ENCODE results near the gene CDX2.

The CDX2 gene

DNA sequence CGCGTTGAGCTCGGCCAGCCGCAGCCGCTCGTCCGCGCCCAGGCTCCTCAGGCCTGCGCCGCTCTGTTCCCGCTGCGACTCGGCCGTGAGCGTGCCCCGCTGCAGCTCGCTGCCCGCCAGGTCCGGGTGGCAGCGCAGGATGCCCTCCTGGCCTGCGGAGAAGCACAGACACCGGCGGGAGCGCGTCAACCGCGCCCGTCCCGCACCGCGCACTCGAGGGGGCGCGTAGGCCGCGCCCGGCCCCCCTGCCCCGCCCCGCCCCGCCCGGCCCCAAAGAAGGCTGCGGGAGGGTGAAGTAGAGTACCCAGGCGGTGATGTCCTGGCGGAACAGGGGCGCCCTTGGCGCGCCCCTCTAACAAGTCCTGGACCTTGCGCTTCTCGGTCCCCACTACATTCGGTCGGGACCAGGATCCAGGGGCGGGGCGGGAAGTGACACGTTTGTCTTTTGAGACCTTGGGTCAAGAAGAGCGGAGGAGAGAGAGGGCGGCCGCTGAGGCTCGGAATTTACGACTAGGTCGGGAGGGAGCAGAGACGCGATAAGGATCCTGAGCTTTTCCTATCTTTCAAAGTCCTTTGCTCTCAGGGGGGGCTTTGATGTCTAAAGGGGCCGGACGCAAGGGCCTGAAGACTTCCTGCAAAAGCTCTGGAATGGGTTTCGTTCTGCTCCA is 9.3 kb upstream of the CDX2 start:
- no peak for DNase-seq

DNA sequence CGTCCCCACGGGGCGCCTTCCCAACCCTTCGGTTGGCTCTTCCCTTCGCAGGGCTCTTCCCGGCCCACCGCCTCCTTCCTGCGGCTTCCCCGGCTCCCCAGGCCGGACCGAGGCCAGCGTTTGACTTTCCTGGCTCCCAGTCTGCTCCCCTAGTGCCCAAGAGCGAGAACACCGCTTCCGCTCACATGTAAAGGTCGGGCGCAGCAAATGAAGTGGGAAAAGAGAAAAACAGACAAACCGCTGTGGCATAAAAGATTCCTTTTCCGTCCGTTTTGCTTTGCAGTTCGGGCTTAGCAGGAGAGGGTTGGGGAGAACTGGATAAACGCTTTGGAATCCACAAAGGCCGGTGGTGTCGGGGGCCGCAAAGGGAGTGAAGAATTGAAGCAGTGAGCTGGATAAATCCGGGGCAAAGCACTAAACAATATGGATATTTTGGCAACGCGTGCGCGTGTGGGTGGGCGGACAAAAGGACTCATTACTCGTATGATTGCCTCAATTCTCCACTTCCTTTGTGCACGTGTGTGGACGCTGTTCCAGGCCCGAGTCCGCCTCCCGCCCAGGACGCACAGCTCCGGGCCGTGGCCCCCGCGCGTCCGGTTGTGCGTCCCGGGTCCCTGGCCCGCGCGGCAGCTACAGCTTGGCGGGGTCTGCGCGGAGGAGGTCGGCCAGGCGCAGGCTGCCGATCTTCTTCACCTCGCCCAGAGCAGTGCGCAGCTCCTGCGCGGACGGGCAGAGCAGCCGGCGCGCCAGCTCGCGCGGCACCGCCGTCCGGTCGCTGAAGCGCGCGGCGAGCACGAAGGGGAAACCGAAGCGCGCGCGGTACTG is 8.6 kb upstream of the CDX2 start:
- no peak for DNase-seq

DNA sequence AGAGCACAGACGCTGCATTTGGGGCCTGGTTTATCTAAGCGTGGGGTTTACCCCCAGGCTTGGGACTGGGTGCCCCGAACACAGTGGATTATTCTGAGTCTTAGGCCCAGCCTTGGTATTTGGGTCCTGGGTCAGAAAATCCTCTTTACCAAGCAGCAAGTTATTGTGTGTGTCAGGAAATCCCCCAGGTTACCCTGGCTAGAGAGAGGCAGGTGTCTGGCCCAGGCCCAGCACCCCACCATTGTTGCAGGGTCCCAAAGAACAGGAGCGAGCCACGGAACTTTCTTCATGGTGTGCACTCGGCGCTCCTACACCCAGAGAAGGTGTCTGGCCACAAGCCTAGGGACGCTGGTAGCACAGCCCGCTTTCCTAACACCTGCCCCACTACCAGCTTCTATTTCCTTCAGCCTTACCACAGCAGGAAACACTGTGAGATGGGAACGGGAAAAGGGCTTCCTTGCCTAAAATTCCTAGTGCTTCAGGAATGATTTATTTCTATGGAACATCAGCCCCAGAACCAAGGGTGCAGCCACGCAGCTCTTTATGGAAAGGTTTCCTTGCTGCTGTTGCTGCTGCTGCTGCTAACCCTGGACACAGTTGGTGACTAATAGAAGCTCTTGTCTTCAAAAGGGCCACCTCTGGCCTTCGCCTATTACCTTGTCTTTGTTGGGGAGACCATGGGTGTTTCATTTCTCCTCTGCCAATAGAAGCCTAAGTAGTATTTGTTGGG is 7.4 kb upstream of the CDX2 start:
- no peak for DNase-seq

DNA sequence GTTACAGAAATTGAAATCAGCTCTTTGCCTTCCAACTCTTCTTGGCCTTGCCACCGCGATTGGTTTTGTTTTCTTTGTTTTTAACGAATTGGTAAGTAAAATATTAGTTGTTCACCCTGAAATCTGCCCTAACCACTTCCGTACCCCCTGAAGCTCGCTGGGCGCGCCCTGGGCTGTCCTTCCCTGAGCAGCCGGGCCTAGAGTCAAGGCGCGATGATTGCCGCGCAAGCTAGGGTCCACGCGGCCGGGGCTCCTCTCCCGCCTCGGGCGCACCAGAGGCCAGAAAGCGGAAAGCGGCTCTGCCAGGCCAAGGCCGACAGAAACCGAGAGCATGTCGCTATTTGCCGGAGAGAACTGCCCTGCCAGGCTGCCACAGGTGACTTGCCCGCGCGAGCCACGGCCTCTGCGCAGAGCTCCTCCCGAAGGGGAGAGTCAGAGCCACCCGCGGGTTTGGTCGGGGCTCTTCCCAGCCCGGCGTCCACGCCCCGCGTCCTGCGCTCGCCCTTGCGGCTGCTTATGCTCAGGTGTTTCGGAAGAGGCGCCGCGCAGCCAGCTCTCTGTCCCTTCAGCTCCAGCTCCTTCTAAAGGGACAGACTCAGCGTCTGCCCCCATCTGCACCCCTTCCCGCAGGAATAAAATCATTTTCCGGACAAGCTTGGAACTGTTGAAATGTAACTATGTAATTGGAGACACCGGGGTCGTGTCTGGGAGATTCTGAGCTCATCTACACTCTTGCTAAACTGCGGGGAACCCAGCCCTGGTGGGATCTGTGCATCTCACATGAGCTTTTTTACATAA is 6.6 kb upstream of the CDX2 start:
- DNase-seq: no peak

DNA sequence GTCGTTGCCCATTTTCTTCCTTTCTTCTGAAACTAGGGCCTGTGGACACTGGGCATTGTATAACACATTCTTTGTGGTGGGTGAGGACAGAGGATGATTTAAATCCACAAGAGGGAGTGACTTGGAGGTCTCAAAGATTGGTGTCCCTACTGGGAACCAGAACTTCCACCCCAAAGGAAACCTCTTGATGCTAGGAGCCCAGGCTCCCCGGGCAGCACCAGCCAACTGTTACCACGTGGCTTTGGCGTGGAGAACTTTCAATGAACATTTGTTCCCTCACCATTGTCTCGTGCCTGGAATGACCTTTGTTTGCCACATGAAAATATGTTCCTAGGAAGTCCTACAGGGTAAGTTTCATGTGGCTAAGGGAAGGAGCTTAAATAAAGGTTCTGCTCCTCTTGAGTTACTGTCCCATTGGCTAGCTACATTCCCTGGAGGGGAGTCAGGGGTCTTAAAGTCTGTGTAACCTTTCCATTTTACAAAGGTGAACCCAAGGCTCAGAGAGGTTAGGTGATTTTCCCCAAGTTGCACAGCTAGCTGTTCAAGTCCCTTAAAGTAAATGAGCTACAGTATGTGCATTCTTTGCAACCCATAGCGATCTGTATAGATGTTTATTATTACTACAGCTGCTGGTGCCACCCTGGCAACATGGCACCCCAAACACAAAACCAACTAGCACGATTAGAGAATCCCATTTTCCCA is 5.0 kb upstream of the CDX2 start:
- DNase-seq: no peak

DNA sequence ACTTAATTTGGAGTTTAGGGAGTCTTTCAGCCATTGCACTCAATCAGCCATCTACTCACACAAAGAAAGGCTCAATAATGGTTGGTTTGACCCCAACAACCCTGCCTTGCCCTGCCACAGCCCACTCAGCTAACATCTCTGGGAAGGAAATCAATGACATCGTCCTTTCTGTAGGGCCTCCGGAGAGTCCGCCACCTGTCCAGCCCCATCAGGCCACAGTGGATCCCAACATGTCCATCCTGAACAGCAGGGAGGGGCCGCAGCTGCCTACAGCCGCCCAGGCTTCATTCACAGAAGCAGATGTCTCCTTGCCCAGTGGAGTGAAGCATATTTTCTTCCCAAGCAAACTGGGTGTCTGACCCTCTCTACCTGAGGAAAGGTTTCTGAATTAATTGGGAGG is 4.2 kb upstream of the CDX2 start:
- DNase-seq: no peak

GRCh38 chr13:27972478-27972820 is 3.3 kb upstream of the CDX2 start:
- no peak for DNase-seq

GRCh38 chr13:27971776-27972477 is 2.8 kb upstream of the CDX2 start:
- no peak for DNase-seq

GRCh38 chr13:27971236-27971645 is 2.1 kb upstream of the CDX2 start:
- no peak for DNase-seq

- DNase-seq: no peak
These were observed 1.5 kb upstream of the CDX2 start for GRCh38 chr13:27970382-27971235.

DNA sequence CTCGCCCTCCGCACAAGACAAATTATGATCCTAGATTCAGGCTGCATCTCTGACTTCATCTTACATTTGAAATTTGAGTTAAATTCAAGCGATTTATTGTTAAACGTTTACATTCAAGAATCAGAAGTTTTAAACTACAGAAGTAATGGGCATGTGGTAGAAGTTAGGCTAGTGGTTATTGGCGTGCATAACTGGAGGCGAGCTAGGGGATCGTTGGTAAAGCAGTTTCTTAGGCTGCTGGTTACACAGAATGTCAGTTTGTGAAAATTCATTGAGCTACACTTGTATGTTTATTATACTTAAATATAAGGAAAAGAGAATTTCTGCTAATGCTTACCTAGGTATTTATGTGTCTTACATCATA is 733 bp upstream of the CDX2 start:
- DNase-seq: no peak

GRCh38 chr13:27968316-27969081 is 616 bp downstream of the CDX2 start:
- no peak for DNase-seq

- no peak for DNase-seq
These were observed 1.3 kb downstream of the CDX2 start for GRCh38 chr13:27967736-27968315.

- no peak for DNase-seq
These were observed 1.8 kb downstream of the CDX2 start for GRCh38 chr13:27967203-27967735.

- no peak for DNase-seq
These were observed 2.4 kb downstream of the CDX2 start for GRCh38 chr13:27966641-27967202.

GRCh38 chr13:27965740-27966640 is 3.1 kb downstream of the CDX2 start:
- no peak for DNase-seq

DNA sequence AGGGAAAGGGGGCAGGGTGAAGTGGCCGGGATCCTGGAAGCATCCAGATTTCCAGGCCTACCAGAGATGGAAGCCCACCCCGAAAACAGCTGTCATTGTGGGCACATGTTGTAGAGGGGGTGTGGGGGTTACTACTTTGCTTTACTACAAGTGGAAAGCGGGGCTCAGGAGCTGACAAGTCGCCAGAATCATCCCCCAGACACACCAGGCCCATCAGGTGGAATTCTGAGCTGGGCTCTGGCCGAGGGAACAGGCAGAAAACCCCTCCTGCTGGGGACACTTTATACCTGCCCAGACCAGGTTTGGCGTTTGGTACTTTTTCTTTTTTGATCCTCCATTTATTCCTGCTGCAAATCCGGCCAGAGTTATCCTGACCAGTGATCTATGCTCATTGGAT is 3.8 kb downstream of the CDX2 start:
- no peak for DNase-seq

DNA sequence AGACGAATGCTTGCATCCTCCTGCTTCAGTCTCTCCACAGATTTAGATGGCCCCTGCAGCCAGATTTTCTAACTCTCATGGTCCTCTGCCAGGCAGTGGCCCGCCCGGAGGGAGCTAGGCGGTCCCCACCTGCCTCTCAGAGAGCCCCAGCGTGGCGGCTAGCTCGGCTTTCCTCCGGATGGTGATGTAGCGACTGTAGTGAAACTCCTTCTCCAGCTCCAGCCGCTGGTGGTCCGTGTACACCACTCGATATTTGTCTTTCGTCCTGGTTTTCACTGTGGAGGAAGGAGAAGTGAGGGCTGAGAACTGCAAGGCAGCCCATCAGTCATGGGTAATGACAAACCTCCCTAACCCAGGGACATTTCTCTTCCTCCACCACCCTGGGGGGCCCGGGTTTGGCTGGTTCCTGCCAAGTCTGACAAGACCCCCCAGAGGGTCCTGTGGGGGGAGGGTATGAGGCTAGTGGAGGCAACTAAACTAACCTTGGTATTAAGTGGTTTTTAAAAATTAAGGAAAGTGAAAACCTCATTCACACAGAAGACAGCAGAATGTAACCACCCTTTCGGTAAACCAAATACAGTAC is 4.3 kb downstream of the CDX2 start:
- DNase-seq: no peak

Data from stimulated activated CD4-positive, alpha-beta T cell treated with anti-CD3 and anti-CD28 coated beads, Interleukin-12 subunit alpha, Interleukin-12 subunit beta, amount 100 ng/mL, for 4 hours (primary cell).